NCI-H510A treated with DMSO at 0.1 percent for 48 hours (cell line): Measurements from ENCODE around the gene PLK2.

Source experiments
- DNase-seq: peaks from one replicate; lab custom pipeline; 2025; lab: John Stamatoyannopoulos, UW

Gene PLK2

DNA sequence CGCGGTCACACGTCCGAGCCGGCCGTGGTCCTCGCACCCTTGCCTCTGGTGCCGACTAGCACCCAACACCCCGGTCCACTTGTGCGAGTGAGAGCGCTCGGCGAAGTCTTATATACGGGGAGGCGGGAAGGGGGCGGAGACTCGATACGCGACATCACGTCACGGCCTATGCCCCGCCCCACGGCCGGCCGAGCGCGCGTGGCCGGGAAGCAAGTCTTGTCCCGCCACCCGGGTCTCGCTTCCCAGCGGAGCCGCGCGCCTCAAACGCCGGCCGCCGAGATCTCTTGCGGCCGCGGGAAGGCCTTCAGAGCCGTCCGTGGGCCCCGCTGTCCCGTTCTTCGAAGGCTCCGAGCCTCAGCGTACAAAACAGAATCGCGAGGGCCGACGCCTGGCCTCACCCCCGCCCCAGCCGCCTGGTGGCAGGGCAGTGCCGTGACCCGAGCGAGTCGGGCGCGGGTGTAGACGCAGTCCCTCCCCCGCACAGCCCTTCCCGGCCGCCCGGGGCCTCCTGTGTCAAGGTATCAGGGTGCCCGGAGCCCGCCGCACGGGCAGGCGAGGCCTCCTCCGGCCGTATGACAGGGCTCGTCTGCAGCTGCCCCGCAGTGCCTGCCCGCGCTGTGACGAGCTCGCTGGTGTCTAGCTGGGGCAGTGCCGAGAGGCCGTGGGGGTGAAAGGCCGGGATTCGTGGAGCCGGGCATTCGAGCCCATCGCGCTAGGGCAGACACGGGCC is at the start of gene PLK2:
Gene PLK2 (minus strand): TSS at position 85 of the 730 bp plus-strand sequence. CDS start 127 bp downstream, outside the sequence.
- DNase-seq: peak; percentile 10

DNA sequence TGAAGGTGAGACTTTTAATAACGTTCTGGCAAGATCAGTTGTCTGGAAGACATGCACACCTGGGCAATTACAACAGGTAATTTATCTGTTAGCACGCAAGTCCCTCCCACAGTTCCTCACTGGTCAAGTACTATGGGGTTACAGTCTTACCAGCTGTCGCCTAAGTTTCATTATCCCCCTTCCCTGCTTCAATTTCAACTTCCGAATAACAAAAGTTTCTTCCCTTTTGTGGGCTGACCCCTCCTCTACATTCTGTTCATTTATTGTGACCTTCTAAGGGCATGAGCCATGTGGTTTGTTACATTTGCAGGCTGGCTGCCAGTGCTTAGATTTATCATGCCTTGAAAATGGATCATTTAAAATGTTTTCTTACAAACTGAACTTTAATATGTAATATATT is 47.8 kb upstream of the PLK2 start:
- no peak for DNase-seq

DNA sequence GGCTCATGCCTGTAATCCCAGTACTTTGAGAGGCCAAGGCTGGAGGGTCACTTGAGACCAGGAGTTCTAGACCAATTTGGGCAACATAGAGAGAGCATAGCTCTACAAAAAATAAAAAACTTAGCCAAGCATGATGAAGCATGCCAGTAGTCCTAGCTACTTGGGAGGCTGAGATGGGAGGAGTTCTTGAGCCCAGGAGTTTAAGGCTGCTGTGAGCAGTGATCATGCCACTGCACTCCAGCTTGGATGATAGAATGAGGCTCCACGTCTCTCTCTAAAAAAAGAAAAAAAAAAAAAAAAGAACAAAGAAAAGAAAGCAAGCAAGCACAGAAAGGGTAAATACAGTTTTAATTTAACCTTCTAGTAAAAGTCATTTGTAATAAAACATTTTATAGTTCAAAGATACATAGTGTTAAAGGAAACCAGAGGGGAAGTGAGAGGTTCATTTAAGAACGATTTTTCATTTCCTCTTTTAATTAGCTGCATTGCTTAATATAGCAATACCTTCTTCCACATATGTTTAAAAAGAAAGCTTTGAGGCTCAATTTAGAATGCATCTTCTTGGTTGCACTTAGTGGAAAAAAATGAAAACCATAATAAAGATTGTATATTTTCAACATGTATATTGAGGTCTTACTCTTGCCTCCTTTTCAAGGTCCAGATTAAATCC is 46.2 kb upstream of the PLK2 start:
- no peak for DNase-seq

- DNase-seq: no peak
These were observed 45.6 kb upstream of the PLK2 start for GRCh38 chr5:58505502-58505901.

GRCh38 chr5:58504766-58505165 is 44.9 kb upstream of the PLK2 start:
- DNase-seq: no peak

GRCh38 chr5:58503390-58504046 is 43.6 kb upstream of the PLK2 start:
- DNase-seq: no peak

DNA sequence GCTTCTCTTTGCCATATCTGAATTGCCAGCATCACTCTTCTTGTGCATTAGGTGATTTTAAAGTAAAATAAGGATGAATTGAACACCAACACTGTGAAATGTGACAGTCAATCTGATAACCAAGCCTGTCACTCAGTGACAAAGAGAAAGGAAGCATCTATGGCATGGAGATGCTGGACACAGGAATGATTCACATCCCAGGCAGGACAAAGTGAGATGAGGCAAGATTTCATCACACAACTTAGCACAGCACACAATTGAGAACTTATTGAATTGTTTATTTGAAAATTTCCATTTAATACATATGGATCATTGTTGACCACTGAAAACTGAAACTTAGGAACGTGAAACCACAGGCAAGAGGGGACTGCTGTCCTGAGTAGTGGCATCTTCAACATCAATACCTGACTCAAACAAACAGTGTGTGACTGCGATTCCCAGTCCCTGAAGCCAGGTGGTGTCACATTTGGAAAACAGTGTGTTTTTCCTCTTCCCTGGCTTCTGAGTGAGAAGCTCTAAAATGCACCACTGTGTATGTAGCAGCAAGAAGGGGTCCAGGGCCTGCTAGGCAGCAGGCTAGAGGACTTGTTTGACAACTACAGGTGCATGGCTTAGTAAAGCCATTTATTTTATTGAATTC is 42.0 kb upstream of the PLK2 start:
- DNase-seq: no peak

- DNase-seq: no peak
These were observed 40.1 kb upstream of the PLK2 start for GRCh38 chr5:58499941-58500340.

GRCh38 chr5:58499231-58499630 is 39.3 kb upstream of the PLK2 start:
- DNase-seq: no peak

DNA sequence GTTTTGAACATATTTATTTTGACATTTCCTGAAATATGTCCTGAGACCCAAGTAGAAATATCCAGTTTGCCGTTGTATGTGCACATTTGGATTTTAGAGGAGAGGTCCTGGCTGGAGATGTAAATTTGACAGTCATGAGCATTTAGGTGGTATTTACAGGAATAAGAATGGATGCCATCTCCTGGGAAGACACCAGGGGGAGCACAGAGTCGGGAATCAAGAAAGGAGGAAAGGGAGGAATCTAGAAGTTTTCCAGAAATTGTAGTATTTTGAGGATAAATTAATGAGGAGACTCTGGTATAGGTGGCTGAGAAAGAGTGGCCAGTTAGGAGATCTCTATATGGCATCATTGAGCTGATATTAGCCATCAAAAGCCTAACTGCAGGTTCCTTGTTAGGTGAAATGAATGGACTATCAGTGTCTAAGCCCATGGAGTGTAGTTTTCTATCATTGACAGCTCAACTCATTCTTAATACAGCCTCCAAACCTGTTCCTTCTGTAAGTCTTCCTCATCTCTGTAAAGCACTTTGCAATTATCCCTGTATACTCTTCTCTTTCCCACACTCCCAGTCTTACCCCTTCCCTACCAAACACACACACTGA is 38.6 kb upstream of the PLK2 start:
- peak; percentile 14 for DNase-seq

- DNase-seq: no peak
These were observed 38.0 kb upstream of the PLK2 start for GRCh38 chr5:58497921-58498320.

DNA sequence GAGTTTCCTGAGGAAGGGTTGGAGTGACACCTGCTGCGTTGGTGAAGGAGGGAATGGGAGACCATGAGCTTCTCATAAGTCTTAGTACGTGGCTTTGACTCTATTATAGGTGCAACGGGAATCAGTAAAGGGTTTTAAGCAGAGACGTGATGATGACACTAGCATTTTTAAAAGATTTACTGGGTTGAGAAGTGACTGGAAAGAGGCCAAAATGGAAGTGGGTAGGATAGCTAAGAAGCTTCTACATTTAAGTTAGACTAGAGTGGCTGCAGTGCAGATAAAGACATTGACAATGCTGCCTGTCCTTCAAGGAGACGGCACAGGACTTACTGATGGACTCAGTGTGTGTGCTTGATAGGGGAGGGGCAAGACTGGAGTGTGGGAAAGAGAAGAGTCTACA is 37.5 kb upstream of the PLK2 start:
- no peak for DNase-seq

DNA sequence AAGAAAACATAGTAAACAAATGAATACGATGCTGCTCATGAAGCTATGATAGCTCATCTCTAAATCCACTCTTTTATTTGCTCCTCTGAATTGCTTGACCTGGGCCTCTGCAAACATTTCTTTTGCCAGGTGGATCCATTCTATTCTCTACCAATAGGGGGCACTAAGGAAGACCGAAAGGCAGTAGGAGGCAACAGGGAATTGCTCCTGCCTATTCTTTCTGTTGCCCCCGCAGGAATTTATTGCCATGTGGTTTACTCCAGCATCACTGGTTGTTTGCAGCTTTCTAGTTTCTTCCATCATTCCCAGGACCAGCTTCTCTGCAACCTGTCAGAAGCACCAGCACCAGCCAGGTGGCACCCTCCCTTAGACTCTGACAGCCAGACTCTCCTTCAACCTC is 36.6 kb upstream of the PLK2 start:
- no peak for DNase-seq

DNA sequence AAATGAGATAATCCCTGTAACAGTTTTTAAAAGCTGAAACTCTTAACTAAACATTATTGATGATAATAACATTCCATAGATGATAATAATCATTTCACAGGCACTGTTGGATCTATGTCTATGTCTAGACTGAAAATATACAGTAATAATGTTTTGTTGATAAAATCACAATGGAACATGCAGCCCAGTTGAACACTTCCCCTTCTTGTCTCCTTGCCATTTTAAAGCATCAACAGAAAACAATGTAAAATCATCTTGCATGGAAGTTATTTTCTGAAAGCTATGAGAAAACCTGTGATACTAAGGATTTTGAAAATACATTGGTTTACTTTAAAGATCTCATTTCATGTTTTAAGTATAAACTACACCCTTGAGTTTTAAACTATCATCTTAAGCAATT is 33.3 kb upstream of the PLK2 start:
- no peak for DNase-seq

GRCh38 chr5:58491216-58491892 is 31.5 kb upstream of the PLK2 start, which contains the start of gene GAPT:
Gene GAPT (plus strand): TSS chr5:58491435. CDS start chr5:58494537, 3,102 bp downstream.
- no peak for DNase-seq

- DNase-seq: no peak
These were observed 30.6 kb upstream of the PLK2 start for GRCh38 chr5:58490402-58491050.

- no peak for DNase-seq
These were observed 26.4 kb upstream of the PLK2 start for GRCh38 chr5:58486290-58486689.

- no peak for DNase-seq
These were observed 24.6 kb upstream of the PLK2 start for GRCh38 chr5:58484505-58484904.

GRCh38 chr5:58482536-58482935 is 22.6 kb upstream of the PLK2 start:
- no peak for DNase-seq

DNA sequence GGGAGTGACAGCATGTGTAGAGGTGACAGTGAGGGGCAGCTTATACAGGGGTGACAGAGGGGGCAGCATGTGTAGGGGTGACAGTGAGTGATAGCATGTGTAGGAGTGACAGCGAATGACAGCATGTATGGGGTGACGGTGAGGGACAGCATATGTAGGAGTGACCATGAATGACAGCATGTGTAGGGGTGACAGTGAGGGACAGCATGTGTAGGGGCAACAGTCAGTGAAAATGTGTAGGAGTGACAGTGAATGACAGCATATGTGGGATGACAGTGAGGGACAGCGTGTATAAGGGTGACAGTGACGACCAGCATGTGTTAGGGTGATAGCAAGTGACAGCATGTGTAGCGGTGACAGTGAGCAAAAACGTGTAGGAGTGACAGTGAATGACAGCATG is 21.9 kb upstream of the PLK2 start:
- DNase-seq: no peak

DNA sequence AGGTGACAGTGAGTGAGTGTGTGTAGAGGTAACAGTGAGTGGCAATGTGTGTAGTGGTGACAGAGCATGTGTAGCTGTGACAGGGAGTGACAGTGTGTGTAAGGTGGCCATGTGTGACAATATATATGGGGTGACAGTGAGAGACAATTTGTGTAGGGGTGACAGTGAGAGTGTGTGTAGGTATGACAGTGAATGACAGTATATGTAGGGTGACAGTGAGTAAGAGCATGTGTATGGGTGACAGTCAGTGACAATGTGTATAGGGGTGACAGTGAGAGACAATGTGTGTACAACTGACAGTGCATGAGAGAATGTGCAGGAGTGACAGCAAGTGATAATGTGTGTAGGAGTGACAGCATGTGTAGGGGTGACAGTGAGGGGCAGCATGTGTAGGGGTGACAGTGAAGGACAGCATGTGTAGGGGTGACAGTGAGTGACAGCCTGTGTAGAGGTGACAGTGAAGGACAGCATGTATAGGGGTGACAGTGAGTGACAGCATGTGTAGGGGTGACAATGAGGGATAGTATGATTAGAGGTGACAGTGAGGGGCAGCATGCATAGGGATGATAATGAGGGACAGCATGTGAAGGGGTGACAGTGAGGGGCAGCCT is 21.3 kb upstream of the PLK2 start:
- DNase-seq: no peak
